ENCODE data around the gene PCBD2.
A peak's percentile ranks its signal among the peaks of the same experiment; 100 is the strongest.
"Not testable (repeated sequence)": the region's sequence is repeated elsewhere in the genome, so short reads cannot be mapped to it uniquely, and the experiment has no call there.

Gene PCBD2

GRCh38 chr5:134905246-134905996 lies 490 bp downstream of the PCBD2 start:
- peak; percentile 16 to 39 for DNase-seq (ENCODE audit: extremely low read depth in 1 of 2, low read depth in 1 of 2)

- no peak for DNase-seq (ENCODE audit: extremely low read depth in 1 of 2, low read depth in 1 of 2)
These were observed 1.9 kb downstream of the PCBD2 start for GRCh38 chr5:134906811-134907210.

GRCh38 chr5:134910752-134911151 lies 5.8 kb downstream of the PCBD2 start:
- not testable (repeated sequence) for DNase-seq (ENCODE audit: extremely low read depth in 1 of 2, low read depth in 1 of 2)

DNA sequence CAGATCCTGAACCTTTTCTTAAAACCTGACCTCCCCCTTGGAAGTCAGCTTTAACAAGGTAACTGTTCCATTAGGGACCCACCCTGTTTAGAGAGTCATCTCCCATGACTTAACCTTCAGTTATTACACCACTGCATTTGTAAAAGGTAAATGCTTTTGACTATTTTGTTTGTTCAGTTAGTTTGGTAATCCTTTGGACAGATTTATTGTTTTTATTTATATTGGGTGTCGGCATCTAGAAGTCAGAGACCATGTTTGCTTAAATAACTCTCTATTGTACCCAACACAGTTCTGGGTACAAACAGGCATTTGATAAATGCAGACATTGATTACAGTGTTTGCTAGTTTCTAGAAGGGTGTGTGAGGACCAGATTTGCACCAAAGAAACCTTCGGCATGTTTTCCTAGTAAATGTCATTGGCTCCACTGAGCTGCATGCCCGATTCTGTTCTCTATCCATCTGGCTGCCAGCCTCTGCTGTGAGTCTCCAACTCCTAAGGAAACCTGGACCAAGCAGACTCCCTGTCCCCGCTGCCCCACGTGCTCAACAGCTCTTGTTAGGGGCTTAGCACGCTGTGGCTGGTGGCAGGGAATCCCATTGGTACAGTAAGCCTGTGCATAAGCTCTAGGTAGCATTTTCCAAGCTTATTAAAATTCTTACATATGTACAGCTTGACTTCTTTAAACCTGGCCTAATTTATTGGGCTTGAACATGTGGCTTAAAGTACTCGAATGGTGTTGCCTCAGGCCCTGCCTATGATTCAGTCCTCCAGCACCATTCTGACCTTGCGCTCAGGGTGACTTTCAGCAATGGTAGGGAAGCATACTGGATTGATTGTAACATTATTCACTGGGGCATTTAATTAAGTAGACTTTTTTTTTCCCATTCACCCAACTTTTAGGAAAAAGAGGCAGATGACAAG lies 6.6 kb downstream of the PCBD2 start:
- no peak for DNase-seq (ENCODE audit: extremely low read depth in 1 of 2, low read depth in 1 of 2)

GRCh38 chr5:134913254-134913653 lies 8.3 kb downstream of the PCBD2 start:
- DNase-seq (ENCODE audit: extremely low read depth in 1 of 2, low read depth in 1 of 2): no peak

GRCh38 chr5:134913795-134914194 lies 8.9 kb downstream of the PCBD2 start:
- DNase-seq (ENCODE audit: extremely low read depth in 1 of 2, low read depth in 1 of 2): no peak

DNA sequence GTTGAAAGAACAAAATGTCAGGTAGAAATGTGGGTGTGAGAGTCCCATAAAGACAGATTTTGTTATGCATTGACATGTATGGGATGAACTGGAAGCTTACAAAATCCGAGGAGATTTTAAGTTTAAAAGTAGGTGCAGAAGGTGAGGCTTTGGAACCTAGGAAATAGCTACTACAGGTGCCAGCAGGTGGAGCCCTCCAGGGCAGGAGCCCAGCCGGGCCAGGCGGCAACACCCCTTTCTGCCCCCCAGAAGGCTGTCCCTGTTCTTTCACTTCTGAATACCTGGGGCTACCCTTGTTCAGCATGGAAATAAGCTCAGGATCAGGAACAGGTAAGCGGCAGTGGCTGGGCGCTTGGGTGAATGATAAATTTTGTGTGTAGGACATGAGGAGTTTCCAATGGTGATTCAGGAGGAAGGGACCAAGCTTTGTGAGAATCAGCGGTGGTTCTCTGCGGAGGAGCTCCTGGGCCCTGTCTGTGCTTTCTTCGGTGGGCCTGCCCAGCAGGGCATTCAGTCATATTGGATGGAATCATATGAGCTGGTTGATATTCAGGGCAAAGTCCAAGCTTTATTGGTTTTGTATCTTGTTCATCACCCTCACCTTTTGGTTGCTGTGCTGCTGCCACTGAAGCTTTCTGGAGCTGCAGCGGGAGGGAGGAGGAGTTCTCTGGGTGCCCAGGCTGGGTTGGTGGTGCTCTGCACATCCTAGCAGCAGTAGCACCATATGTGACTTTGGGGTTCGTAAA lies 12.3 kb downstream of the PCBD2 start:
- DNase-seq (ENCODE audit: extremely low read depth in 1 of 2, low read depth in 1 of 2): no peak

GRCh38 chr5:134918861-134919260 lies 13.9 kb downstream of the PCBD2 start:
- DNase-seq (ENCODE audit: extremely low read depth in 1 of 2, low read depth in 1 of 2): no peak

DNA sequence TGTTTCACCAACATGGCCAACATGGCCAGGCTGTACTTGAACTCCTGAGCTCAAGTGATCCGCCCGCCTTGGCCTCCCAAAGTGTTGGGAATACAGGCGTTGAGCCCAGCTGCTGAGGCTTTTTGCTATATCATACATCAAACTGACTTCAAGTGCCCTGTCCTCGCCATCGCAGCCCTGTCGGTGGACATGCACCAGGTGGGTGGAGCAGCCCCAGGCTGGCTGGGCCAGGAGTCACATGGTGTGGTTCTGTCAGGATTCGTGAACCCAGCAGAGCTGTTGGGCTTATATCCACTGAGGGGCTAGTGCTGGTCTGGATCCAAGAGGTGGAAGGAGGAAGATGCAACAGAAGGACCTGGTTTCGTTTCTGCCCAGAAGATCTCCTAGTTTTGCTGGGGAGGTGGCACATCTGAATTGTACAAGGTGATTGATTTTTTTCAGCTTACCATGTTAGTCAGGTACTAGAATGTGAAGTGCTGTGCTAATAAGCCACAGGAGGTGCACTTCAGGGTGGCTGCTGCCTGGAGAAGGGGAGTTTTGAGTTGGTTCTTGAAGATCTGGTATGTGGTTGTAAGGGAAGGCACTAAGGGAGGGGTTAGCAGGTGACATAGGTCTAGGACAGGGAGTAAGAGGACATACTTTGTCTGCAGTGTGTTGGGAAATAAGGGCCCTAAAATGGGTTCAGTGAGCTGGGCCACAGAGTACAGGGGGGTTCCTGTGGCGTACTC lies 16.1 kb downstream of the PCBD2 start:
- no peak for DNase-seq (ENCODE audit: extremely low read depth in 1 of 2, low read depth in 1 of 2)

GRCh38 chr5:134932508-134932907 lies 27.6 kb downstream of the PCBD2 start:
- DNase-seq (ENCODE audit: extremely low read depth in 1 of 2, low read depth in 1 of 2): no peak

- DNase-seq (ENCODE audit: extremely low read depth in 1 of 2, low read depth in 1 of 2): no peak
These were observed 29.3 kb downstream of the PCBD2 start for GRCh38 chr5:134934202-134934601.

DNA sequence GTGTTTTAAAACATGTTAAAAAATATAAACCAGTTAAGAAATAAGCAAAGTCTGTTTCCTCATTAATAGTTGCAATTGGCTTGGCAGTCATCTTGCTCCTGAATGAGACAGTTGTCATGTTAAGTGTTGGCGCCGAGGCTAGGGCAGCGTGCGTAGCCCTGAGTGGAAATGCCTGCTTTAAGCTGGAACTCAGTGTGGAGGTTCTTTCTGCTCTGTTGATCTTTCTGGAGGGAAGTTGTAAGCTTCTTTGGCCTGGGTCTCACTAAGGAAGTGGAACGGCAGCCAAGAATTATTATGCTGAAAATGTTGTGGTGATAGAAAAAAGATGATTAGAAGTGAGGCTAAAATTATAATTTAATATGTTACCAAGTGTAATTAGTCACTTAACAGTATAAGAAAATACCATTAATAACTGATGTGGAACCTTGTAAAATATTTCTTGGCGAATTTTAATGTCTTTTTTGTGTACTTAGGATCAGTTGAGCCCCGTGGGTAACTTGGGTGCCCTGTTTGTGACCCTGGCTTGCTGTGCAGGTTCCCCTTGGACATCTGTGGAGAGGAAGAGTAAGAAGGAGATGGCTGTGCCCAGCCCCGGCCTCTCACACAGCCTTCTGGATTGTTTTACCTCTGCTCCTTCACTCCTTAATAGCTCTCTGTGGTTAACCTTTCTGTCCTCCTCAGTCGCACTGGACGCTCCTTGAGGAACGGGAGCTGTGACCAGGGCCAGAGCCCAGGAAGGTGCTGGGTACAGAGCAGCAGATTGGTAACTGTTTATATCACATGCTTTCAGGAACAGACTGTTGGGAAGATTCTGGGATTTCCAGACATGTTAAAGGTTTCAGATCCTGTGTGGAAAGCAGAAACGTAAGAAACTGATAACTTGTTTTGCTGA lies 31.0 kb downstream of the PCBD2 start:
- no peak for DNase-seq (ENCODE audit: extremely low read depth in 1 of 2, low read depth in 1 of 2)

- no peak for DNase-seq (ENCODE audit: extremely low read depth in 1 of 2, low read depth in 1 of 2)
These were observed 32.6 kb downstream of the PCBD2 start for GRCh38 chr5:134937526-134937925.

DNA sequence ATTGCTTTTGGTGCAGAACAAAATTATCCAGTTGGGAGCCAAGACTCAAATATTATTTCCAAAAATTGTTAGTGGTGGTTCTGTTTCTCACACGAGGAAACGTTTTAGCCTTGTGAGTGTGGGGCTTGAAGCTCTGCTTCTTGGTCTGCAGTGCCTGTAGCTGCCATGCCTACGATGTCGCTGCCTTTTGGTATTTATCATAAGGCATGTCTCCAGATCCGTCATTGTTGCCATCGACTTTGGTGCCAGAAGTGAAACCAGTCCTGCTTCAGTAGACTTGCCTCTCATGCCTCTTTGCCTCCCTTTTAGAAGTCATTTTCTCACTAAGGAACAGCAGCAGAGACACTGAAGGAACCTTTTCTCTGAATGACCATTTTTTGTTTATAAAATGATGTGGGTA lies 33.1 kb downstream of the PCBD2 start:
- DNase-seq (ENCODE audit: extremely low read depth in 1 of 2, low read depth in 1 of 2): no peak

GRCh38 chr5:134939500-134939899 lies 34.6 kb downstream of the PCBD2 start:
- DNase-seq (ENCODE audit: extremely low read depth in 1 of 2, low read depth in 1 of 2): no peak

DNA sequence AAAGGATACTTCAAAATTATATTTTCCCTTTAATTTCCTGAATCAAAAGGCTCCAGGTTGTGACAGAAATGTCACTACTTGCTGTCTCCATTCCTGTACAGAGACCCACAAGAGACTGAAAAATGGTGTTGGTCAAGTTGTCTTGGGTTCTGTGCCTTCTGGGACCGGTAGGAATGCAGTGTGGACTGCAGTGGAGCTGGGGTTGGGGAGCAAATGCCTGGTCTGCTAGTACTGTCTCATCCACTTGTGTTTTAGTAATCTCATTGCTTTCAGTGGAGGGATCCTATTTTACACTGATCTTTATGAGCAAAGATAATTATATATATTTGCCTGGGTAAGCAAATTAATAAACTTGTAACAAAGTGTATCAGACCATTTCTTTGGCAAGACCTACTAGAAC lies 38.6 kb downstream of the PCBD2 start:
- DNase-seq (ENCODE audit: extremely low read depth in 1 of 2, low read depth in 1 of 2): no peak

DNA sequence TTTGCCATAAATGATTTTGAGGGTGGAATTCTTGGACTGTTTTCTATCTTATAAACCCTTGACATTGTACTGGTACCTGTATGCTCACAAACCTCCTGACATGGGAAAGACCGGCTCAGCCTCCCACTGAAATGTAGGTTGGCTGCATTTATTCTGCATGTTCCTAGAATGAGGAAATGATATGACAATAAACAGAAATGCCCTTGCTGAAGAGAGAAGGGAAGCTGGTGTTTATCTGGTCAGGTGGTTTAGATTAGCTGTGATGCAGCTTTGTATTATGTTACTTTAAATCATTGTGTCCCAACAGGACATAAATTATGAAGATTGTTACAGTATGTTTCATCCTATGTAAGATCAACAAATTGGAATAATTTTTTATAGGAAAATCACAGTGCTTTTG lies 39.7 kb downstream of the PCBD2 start:
- DNase-seq (ENCODE audit: extremely low read depth in 1 of 2, low read depth in 1 of 2): no peak

DNA sequence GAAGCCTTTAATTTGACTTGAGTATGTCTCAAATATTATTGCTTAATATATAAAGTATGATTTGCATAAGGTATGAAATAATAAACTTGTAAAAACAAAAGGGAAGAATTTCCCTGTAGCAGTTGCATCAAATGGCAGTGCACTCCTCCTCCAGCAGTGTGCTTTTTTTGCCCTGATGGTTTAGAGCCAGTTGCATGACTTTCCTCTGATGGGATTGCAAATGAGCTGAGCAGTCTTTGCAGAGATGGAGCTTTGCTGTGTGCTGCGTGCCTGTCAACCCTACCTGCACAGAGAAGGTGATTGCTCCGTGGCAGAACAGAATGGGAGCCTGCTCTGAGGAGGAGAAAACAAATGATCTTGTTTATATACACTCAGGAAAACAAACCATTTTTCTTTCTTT lies 40.1 kb downstream of the PCBD2 start:
- no peak for DNase-seq (ENCODE audit: extremely low read depth in 1 of 2, low read depth in 1 of 2)

- no peak for DNase-seq (ENCODE audit: extremely low read depth in 1 of 2, low read depth in 1 of 2)
These were observed 44.0 kb downstream of the PCBD2 start for GRCh38 chr5:134948911-134949310.

DNA sequence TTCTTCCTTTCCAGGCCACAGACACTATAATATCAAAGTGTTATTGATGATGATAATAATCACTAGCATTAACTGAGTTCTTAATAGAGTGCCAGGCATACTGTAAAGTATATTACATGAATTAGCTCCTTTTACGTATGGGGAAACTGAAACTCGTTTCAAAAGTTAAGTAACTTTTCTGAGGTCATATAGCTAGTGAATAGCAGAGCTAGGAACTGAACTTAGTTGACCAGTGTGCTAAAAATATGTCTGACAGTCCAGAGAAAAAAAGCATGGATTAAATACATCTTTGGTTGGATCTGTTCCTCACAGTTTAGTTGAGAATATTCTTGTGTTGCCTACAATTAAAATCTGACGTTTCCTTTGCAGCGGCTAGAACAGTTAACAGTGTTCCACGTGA lies 44.4 kb downstream of the PCBD2 start:
- no peak for DNase-seq (ENCODE audit: extremely low read depth in 1 of 2, low read depth in 1 of 2)
